Measurements from ENCODE around the gene ATG16L1. TPM values are rescaled to one million over a fixed set of nuclear protein-coding genes. Genes with fewer than 3 reads are reported as not detected.

The ATG16L1 gene
- total and polyA plus RNA-seq, 9 of the 15 experiments (the other 6 are each of a cell fraction or from before 2014, with no cell fraction given) = 6.4 to 21.3 (median 17.2) TPM

DNA sequence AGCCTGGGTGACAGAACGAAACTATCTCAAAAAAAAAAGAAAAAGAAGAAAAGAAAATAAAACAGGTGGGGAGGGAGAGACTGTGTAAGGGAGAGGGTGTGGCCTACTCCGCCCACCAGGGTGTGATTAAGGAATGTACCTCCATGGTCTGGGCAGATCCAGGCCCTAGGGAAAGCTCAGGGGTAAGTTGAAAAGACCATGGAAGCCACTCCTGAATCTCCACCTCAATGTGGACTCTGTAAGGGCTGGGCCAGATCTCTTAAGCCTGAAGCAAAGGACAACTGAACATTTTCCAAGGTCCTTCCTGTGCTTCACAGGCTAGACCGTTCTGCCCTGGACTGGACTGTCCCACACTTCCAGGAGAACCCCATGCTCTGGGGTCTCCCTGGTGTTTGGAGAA, 9.7 kb upstream of the ATG16L1 start:
- no peaks in the 10 kb centered on the region for H3K79me2 ChIP-seq (ENCODE audit: control insufficient read depth, insufficient read depth, low read length)
- H2AFZ ChIP-seq (ENCODE audit: low read depth, low read length) = peak overlapping the region; percentile 27
- intact Hi-C loops (cut with micrococcal nuclease) (loop anchor here (10.0 kb wide), 1 partner anchor 67 kb away; no protein-coding TSS in a partner anchor), in situ Hi-C loops (cut with MboI) (no loop called here)
- ChIA-PET CTCF (ENCODE audit: low intra/inter-chr PET ratio) (no interaction called here), POLR2A (no interaction called here)
- peaks cover 17 to 33% of the 10 kb centered on the region in 2 experiments; a peak in 4 of 5 replicates for H3K4me1 ChIP-seq (replicated peaks in 1 of 2; ENCODE audit: control insufficient read depth in 2 of 2, insufficient read depth in 2 of 2, low read length in 2 of 2)
- WGBS (ENCODE audit: insufficient coverage, low coverage, missing lambda C conversion rate) = 78% methylated on average over 1 of the region's 3 CpGs
- H3K27me3 ChIP-seq (ENCODE audit: control insufficient read depth in 2 of 2, insufficient read depth in 2 of 2, low read length in 2 of 2) = no peaks in the 10 kb centered on the region
- no peaks in the 10 kb centered on the region for H3K9me3 ChIP-seq (replicated peaks; ENCODE audit: control insufficient read depth, insufficient read depth, low read depth, low read length)
- H3K9ac ChIP-seq (ENCODE audit: insufficient read depth in 1 of 2, low read depth in 2 of 2, low read length in 2 of 2) = peak overlapping the region in 1 of 2 experiments; percentile 69; a peak in 1 of 4 replicates
- H3K27ac ChIP-seq (ENCODE audit: extremely low read depth, low read depth, low read length) = no peak overlapping the region
- TF ChIP-seq GABPA (tag; conservative IDR thresholded peaks at IDR 0.05; ENCODE audit: low read depth) (no peak), EGR1 (conservative IDR thresholded peaks at IDR 0.05) (peak; percentile 31; the same call in 1 of the 2 replicates)
- TF ChIP-seq, protein P1, sequence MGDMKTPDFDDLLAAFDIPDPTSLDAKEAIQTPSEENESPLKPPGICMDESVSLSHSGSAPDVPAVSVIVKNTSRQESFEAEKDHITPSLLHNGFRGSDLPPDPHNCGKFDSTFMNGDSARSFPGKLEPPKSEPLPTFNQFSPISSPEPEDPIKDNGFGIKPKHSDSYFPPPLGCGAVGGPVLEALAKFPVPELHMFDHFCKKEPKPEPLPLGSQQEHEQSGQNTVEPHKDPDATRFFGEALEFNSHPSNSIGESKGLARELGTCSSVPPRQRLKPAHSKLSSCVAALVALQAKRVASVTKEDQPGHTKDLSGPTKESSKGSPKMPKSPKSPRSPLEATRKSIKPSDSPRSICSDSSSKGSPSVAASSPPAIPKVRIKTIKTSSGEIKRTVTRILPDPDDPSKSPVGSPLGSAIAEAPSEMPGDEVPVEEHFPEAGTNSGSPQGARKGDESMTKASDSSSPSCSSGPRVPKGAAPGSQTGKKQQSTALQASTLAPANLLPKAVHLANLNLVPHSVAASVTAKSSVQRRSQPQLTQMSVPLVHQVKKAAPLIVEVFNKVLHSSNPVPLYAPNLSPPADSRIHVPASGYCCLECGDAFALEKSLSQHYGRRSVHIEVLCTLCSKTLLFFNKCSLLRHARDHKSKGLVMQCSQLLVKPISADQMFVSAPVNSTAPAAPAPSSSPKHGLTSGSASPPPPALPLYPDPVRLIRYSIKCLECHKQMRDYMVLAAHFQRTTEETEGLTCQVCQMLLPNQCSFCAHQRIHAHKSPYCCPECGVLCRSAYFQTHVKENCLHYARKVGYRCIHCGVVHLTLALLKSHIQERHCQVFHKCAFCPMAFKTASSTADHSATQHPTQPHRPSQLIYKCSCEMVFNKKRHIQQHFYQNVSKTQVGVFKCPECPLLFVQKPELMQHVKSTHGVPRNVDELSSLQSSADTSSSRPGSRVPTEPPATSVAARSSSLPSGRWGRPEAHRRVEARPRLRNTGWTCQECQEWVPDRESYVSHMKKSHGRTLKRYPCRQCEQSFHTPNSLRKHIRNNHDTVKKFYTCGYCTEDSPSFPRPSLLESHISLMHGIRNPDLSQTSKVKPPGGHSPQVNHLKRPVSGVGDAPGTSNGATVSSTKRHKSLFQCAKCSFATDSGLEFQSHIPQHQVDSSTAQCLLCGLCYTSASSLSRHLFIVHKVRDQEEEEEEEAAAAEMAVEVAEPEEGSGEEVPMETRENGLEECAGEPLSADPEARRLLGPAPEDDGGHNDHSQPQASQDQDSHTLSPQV (IDR thresholded peaks at IDR 0.05) = no peak
- ATAC-seq = peak; percentile 74
- H3K9me1 ChIP-seq (ENCODE audit: control insufficient read depth, insufficient read depth, low read length) = no peaks in the 10 kb centered on the region
- DNase-seq (ENCODE audit: extremely low read depth in 1 of 4, low spot score in 3 of 4) = peak in 2 of 4 experiments; percentile 42
- BruUV-seq (replicated peaks) = no TSS peak
- H3K4me3 ChIP-seq = no peak overlapping the region
- H3K4me2 ChIP-seq (ENCODE audit: insufficient read depth, low read length) = no peak overlapping the region
- no peaks in the 10 kb centered on the region for H3K36me3 ChIP-seq (ENCODE audit: control insufficient read depth, insufficient read depth, low read length)
- H4K20me1 ChIP-seq (replicated peaks; ENCODE audit: control insufficient read depth, insufficient read depth, low read length) = no peaks in the 10 kb centered on the region
- FAIRE-seq = peak; percentile 19

Data from K562 (cell line).